Measurements from ENCODE around the gene NFE2L3.

GRCh38 chr7:26191974-26192479, 40.0 kb downstream of the NFE2L3 start:
- TF ChIP-seq, protein P1, sequence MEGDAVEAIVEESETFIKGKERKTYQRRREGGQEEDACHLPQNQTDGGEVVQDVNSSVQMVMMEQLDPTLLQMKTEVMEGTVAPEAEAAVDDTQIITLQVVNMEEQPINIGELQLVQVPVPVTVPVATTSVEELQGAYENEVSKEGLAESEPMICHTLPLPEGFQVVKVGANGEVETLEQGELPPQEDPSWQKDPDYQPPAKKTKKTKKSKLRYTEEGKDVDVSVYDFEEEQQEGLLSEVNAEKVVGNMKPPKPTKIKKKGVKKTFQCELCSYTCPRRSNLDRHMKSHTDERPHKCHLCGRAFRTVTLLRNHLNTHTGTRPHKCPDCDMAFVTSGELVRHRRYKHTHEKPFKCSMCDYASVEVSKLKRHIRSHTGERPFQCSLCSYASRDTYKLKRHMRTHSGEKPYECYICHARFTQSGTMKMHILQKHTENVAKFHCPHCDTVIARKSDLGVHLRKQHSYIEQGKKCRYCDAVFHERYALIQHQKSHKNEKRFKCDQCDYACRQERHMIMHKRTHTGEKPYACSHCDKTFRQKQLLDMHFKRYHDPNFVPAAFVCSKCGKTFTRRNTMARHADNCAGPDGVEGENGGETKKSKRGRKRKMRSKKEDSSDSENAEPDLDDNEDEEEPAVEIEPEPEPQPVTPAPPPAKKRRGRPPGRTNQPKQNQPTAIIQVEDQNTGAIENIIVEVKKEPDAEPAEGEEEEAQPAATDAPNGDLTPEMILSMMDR (IDR thresholded peaks at IDR 0.05; ENCODE audit: insufficient read depth, low read depth, low read length) = no peak
- no peak for TF ChIP-seq EZH2 (IDR thresholded peaks at IDR 0.05; ENCODE audit: insufficient read depth, low read length)
